Keratinocyte (primary cell): ENCODE data around the gene AMACR. TPM values are rescaled to one million over a fixed set of nuclear protein-coding genes. Genes with fewer than 3 reads are reported as not detected.

ENCODE experiments used
- DNase-seq: peaks from one replicate; pipeline ENCODE4 v3.0.0-alpha.2; 2011; ENCODE audit warnings: low read depth, missing footprints, low spot score
- FAIRE-seq: peaks from 2 replicates; lab custom pipeline; 2011; peaks lifted over from hg19 to GRCh38; lab: Jason Lieb, UNC
- H2AFZ ChIP-seq: 2 replicates; pipeline ENCODE4 v1.6.0; 2012; ENCODE audit warnings: low read length, control low read depth, inconsistent platforms; ENCODE audit not compliant: control insufficient read depth
- H3K27ac ChIP-seq: 2 replicates; pipeline ENCODE4 v1.5.1; 2011; ENCODE audit warnings: low read length; ENCODE audit not compliant: control insufficient read depth, insufficient read depth
- H3K27me3 ChIP-seq: 3 replicates; pipeline ENCODE4 v1.6.0; 2011; ENCODE audit warnings: low read length; ENCODE audit not compliant: control insufficient read depth, insufficient read depth; ENCODE audit errors: extremely low read depth
- H3K36me3 ChIP-seq, 2 experiments: 2 replicates in 1 of 2; 3 replicates in 1 of 2; pipeline ENCODE4 v1.5.1; 2011; ENCODE audit warnings: low read length in 2 of 2, mild to moderate bottlenecking in 1 of 2; ENCODE audit not compliant: control insufficient read depth in 2 of 2, insufficient read depth in 2 of 2; ENCODE audit errors: extremely low read depth in 1 of 2
- H3K4me1 ChIP-seq: 3 replicates; pipeline ENCODE4 v1.5.1; 2011; ENCODE audit warnings: low read length; ENCODE audit not compliant: control insufficient read depth, insufficient read depth; ENCODE audit errors: extremely low read depth
- H3K4me2 ChIP-seq: 3 replicates; pipeline ENCODE4 v1.6.0; 2011; ENCODE audit warnings: low read depth, low read length; ENCODE audit not compliant: control insufficient read depth, insufficient read depth; ENCODE audit errors: extremely low read depth
- H3K4me3 ChIP-seq, 3 experiments: fragments of 200-600 bp in 1 of 3; sonication (generic) in 1 of 3; 2 replicates in 2 of 3; 3 replicates in 1 of 3; pipeline ENCODE4 v1.5.1; 2011 to 2016; ENCODE audit warnings: low read length in 3 of 3, mild to moderate bottlenecking in 3 of 3, control low read depth in 2 of 3, inconsistent platforms in 1 of 3, low read depth in 1 of 3, mixed read lengths in 1 of 3, mixed run types in 1 of 3, moderate library complexity in 1 of 3; ENCODE audit not compliant: control insufficient read depth in 2 of 3, insufficient read depth in 2 of 3; ENCODE audit errors: extremely low read depth in 1 of 3
- H3K79me2 ChIP-seq: 2 replicates; pipeline ENCODE4 v1.6.0; 2012; ENCODE audit warnings: low read length; ENCODE audit not compliant: control insufficient read depth, insufficient read depth
- H3K9ac ChIP-seq: 3 replicates; pipeline ENCODE4 v1.6.0; 2011; ENCODE audit warnings: low read length; ENCODE audit not compliant: control insufficient read depth, insufficient read depth; ENCODE audit errors: extremely low read depth
- H3K9me1 ChIP-seq: 3 replicates; pipeline ENCODE4 v1.6.0; 2011; ENCODE audit warnings: low read length; ENCODE audit not compliant: control insufficient read depth, insufficient read depth; ENCODE audit errors: extremely low read depth
- H3K9me3 ChIP-seq: 2 replicates; pipeline ENCODE4 v1.5.1; 2012; ENCODE audit warnings: low read depth, low read length; ENCODE audit not compliant: control insufficient read depth
- H4K20me1 ChIP-seq: 3 replicates; pipeline ENCODE4 v1.6.0; 2011; ENCODE audit warnings: low read length; ENCODE audit not compliant: control insufficient read depth, insufficient read depth; ENCODE audit errors: extremely low read depth
- EZH2 ChIP-seq: IDR thresholded peaks from one replicate; pipeline ENCODE4 v1.6.1; 2012; ENCODE audit warnings: inconsistent platforms, mild to moderate bottlenecking, low read length, moderate library complexity
- dilution Hi-C: fragments of 300-500 bp; cut with MboI; formaldehyde crosslinking; loops from one replicate; pipeline ENCODE4 v1.7.0; 2020; ENCODE audit warnings: low sequenced_read_pairs; ENCODE audit not compliant: extremely low pct_ligation_motif_present
- polyA plus RNA-seq, 5 experiments: library from polyadenylated mRNA; depleted of rRNA in 3 of 5; stranded (reverse) in 3 of 5; stranded (forward) in 1 of 5; unstranded in 1 of 5; fragments of >200 nt; gene quantifications; 1 replicate in 1 of 5; 2 replicates in 3 of 5; 3 replicates in 1 of 5; pipeline versions ENCODE4 v1.2.1 to v1.2.3, GENCODE V29; 2011 to 2012; ENCODE audit warnings: missing spikeins in 2 of 5, low read depth in 1 of 5, low replicate concordance in 1 of 5
- TF ChIP-seq, protein P1 (sequence below), 3 experiments: IDR thresholded peaks in 1 of 3; conservative IDR thresholded peaks in 1 of 3; optimal IDR thresholded peaks in 1 of 3; 2 replicates in 2 of 3; 3 replicates in 1 of 3; pipeline versions ENCODE3 to v1.5.1; 2011; ENCODE audit warnings: low read length in 3 of 3, mild to moderate bottlenecking in 3 of 3, moderate library complexity in 2 of 3, control low read depth in 1 of 3, inconsistent platforms in 1 of 3; ENCODE audit not compliant: insufficient read depth in 2 of 3; ENCODE audit errors: extremely low read depth in 1 of 3

AMACR gene
- polyA plus RNA-seq, 1 donor (not counting 4 experiments of a cell fraction or from before 2014, with no cell fraction given): 20.3 TPM

DNA sequence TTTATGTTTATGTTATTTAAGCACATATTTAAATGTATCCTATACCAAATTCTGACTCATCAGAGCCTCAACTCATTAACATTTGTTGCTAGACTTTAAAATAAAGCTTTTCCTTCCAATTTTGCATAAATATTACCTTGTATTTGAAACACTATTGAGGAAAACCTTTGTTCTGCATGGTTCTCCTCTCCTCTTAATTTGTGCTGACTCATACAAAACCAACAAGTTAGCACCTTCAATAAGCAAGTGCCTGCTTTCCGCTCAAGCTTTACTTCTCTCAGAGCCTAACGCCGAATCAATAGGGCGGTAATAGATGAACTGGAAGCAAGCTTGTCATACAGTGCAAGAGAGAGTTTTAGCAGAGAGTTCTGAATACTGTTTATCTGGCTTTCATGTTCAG, 7.9 kb downstream of the AMACR start:
- no peaks in the 10 kb centered on the region for H3K9me3 ChIP-seq
- H2AFZ ChIP-seq: no peak overlapping the region
- H3K9me1 ChIP-seq: no peaks in the 10 kb centered on the region
- FAIRE-seq (no peak), DNase-seq (no peak)
- no peaks in the 10 kb centered on the region for H4K20me1 ChIP-seq
- no peaks in the 10 kb centered on the region for H3K27me3 ChIP-seq
- H3K4me3 ChIP-seq: no peak overlapping the region
- no peak overlapping the region for H3K27ac ChIP-seq
- no peaks in the 10 kb centered on the region for H3K79me2 ChIP-seq
- no peak overlapping the region for H3K4me2 ChIP-seq
- H3K36me3 ChIP-seq: peaks cover 5 to 14% of the 10 kb centered on the region in 2 experiments
- dilution Hi-C loops: no loop called here
- TF ChIP-seq, protein P1, sequence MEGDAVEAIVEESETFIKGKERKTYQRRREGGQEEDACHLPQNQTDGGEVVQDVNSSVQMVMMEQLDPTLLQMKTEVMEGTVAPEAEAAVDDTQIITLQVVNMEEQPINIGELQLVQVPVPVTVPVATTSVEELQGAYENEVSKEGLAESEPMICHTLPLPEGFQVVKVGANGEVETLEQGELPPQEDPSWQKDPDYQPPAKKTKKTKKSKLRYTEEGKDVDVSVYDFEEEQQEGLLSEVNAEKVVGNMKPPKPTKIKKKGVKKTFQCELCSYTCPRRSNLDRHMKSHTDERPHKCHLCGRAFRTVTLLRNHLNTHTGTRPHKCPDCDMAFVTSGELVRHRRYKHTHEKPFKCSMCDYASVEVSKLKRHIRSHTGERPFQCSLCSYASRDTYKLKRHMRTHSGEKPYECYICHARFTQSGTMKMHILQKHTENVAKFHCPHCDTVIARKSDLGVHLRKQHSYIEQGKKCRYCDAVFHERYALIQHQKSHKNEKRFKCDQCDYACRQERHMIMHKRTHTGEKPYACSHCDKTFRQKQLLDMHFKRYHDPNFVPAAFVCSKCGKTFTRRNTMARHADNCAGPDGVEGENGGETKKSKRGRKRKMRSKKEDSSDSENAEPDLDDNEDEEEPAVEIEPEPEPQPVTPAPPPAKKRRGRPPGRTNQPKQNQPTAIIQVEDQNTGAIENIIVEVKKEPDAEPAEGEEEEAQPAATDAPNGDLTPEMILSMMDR (optimal IDR thresholded peaks at IDR 0.05 in 1 of 3, IDR thresholded peaks at IDR 0.05 in 1 of 3, conservative IDR thresholded peaks at IDR 0.05 in 1 of 3; ENCODE audit: extremely low read depth in 1 of 3, insufficient read depth in 2 of 3, low read length in 3 of 3): no peak
- no peak for TF ChIP-seq EZH2
- no peak overlapping the region for H3K9ac ChIP-seq
- H3K4me1 ChIP-seq: no peaks in the 10 kb centered on the region

DNA sequence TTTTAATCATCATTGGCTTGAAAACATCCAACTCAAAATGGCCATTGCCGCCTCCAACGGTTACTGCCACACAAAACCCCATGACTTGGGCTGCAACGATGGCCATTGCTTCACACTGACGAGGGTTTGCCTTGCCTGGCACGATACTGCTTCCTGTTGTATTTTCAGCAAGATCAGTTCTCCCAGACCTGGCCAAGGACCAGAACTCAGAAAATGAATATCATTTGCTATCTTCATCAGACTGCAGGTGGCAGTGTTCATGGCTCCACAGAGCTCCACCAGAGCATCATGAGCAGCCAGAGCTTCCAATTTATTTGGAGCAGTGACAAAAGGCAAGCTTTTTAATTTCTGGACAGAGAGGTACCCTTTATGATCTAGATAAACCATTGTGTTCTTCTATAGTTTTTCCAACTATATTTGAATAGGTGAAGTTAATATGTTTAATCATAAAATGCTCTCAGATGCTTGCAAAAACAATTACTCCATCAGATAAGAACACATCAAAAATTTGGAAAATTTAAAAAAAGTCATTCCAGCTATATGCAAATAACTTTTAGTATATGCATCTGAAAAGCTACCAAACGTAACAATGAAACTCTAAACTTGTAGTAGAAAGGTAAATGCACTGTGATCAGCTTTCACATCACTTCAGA, 10.4 kb downstream of the AMACR start:
- Histone ChIP-seq H3K4me1 (no peaks in the 10 kb centered on the region), H3K4me3 (no peak overlapping the region), H3K9ac (no peak overlapping the region), H4K20me1 (no peaks in the 10 kb centered on the region), H3K79me2 (no peaks in the 10 kb centered on the region), H3K9me1 (no peaks in the 10 kb centered on the region), H3K4me2 (no peak overlapping the region), H3K27ac (no peak overlapping the region), H3K27me3 (no peaks in the 10 kb centered on the region), H3K36me3 (peaks cover 2 to 4% of the 10 kb centered on the region in 2 experiments), H3K9me3 (no peaks in the 10 kb centered on the region), H2AFZ (no peak overlapping the region)
- FAIRE-seq: peak; percentile 80
- dilution Hi-C loops: no loop called here
- DNase-seq: peak; percentile 13
- no peak for TF ChIP-seq EZH2
- TF ChIP-seq, protein P1 (optimal IDR thresholded peaks at IDR 0.05 in 1 of 3, IDR thresholded peaks at IDR 0.05 in 1 of 3, conservative IDR thresholded peaks at IDR 0.05 in 1 of 3; ENCODE audit: extremely low read depth in 1 of 3, insufficient read depth in 2 of 3, low read length in 3 of 3): peak; percentile 57 to 76 (median 70)
